H1 (cell line): ENCODE results near the gene CHD6. TPM values are rescaled to one million over a fixed set of nuclear protein-coding genes. Genes with fewer than 3 reads are reported as not detected.

Source experiments
- CTCF ChIA-PET: fragments of 300-600 bp; sonication (Branson Sonifier 250); formaldehyde crosslinking; loops from one replicate; lab custom pipeline; 2021; ENCODE audit not compliant: partially characterized antibody; lab: Charles Lee
- POLR2A ChIA-PET: fragments of 300-600 bp; sonication (Branson Sonifier 250); formaldehyde crosslinking; loops from one replicate; lab custom pipeline; 2021; ENCODE audit warnings: inconsistent platforms; ENCODE audit not compliant: partially characterized antibody; lab: Charles Lee
- DNase-seq, 2 experiments: peaks; one replicate each; pipeline versions ENCODE4 v3.0.0 to v3.0.0-alpha.2; 2010 to 2022; ENCODE audit warnings: low spot score in 2 of 2, low read depth in 1 of 2, mixed read lengths in 1 of 2
- FAIRE-seq: peaks from 2 replicates; lab custom pipeline; 2011; peaks lifted over from hg19 to GRCh38; lab: Jason Lieb, UNC
- H2AFZ ChIP-seq: 2 replicates; pipeline ENCODE4 v1.8.1; 2012; ENCODE audit warnings: low read length, inconsistent platforms
- H2AK5ac ChIP-seq: 2 replicates; pipeline ENCODE4 v1.6.1; 2013; ENCODE audit warnings: low read depth, low read length
- H2BK120ac ChIP-seq: replicated peaks from 2 replicates; pipeline ENCODE3; 2013; ENCODE audit warnings: low read depth, low read length, inconsistent platforms
- H2BK12ac ChIP-seq: 2 replicates; pipeline ENCODE4 v1.6.1; 2013; ENCODE audit warnings: low read depth, low read length
- H2BK15ac ChIP-seq: 2 replicates; pipeline ENCODE4 v1.6.1; 2013; ENCODE audit warnings: low read length
- H2BK20ac ChIP-seq: 2 replicates; pipeline ENCODE4 v1.6.1; 2013; ENCODE audit warnings: low read length
- H2BK5ac ChIP-seq: 2 replicates; pipeline ENCODE4 v1.6.1; 2013; ENCODE audit warnings: low read depth, low read length
- H3K14ac ChIP-seq: 2 replicates; pipeline ENCODE4 v1.6.1; 2013; ENCODE audit warnings: inconsistent platforms; ENCODE audit not compliant: insufficient read length
- H3K18ac ChIP-seq: 2 replicates; pipeline ENCODE4 v1.6.1; 2013; ENCODE audit warnings: low read length; ENCODE audit errors: extremely low read depth
- H3K23ac ChIP-seq: 2 replicates; pipeline ENCODE4 v1.6.1; 2013; ENCODE audit warnings: inconsistent platforms; ENCODE audit not compliant: insufficient read length
- H3K23me2 ChIP-seq: 2 replicates; pipeline ENCODE4 v1.6.1; 2013; ENCODE audit warnings: low read depth, low read length
- H3K27ac ChIP-seq: 2 replicates; pipeline ENCODE4 v1.6.1; 2011; ENCODE audit warnings: low read depth, low read length, inconsistent platforms
- H3K27me3 ChIP-seq, 4 experiments: replicated peaks in 1 of 4; 1 replicate in 1 of 4; 2 replicates in 3 of 4; pipeline versions ENCODE4 v1.6.1 to v1.8.1; 2011 to 2013; ENCODE audit warnings: low read length in 3 of 4, mild to moderate bottlenecking in 3 of 4, inconsistent platforms in 2 of 4, mixed read lengths in 2 of 4, moderate library complexity in 1 of 4; ENCODE audit not compliant: control insufficient read depth in 3 of 4, insufficient read depth in 3 of 4; ENCODE audit errors: extremely low read depth in 1 of 4
- H3K36me3 ChIP-seq, 4 experiments: 2 replicates each; pipeline versions ENCODE4 v1.6.1 to v1.8.1; 2011 to 2013; ENCODE audit warnings: mild to moderate bottlenecking in 4 of 4, low read length in 3 of 4, moderate library complexity in 2 of 4, control low read depth in 1 of 4, inconsistent platforms in 1 of 4; ENCODE audit not compliant: insufficient read depth in 4 of 4, control insufficient read depth in 2 of 4
- H3K4ac ChIP-seq: replicated peaks from 2 replicates; pipeline ENCODE3; 2013; ENCODE audit warnings: low read length, low read depth, mixed read lengths, inconsistent platforms; ENCODE audit not compliant: insufficient read length
- H3K4me1 ChIP-seq, 4 experiments: replicated peaks in 1 of 4; 1 replicate in 1 of 4; 2 replicates in 3 of 4; pipeline versions ENCODE4 v1.6.1 to v1.8.1; 2011 to 2013; ENCODE audit warnings: low read length in 3 of 4, inconsistent platforms in 2 of 4, mixed read lengths in 1 of 4; ENCODE audit not compliant: insufficient read depth in 4 of 4, control insufficient read depth in 3 of 4
- H3K4me2 ChIP-seq, 2 experiments: 2 replicates each; pipeline versions ENCODE4 v1.6.1 to v1.8.1; 2011 to 2013; ENCODE audit warnings: low read depth in 2 of 2, low read length in 2 of 2, control low read depth in 1 of 2, inconsistent platforms in 1 of 2, mild to moderate bottlenecking in 1 of 2; ENCODE audit not compliant: insufficient read depth in 1 of 2
- H3K4me3 ChIP-seq, 4 experiments: fragments of 200-600, 300-600 bp in 1 of 4; sonication (generic), shearing (Covaris generic), sonication (Bioruptor Twin) in 1 of 4; 2 replicates each; pipeline versions ENCODE4 v1.5.1 to v1.8.1; 2011 to 2016; ENCODE audit warnings: low read length in 4 of 4, low read depth in 3 of 4, control low read depth in 2 of 4, inconsistent platforms in 2 of 4, mild to moderate bottlenecking in 2 of 4, mixed read lengths in 1 of 4, moderate library complexity in 1 of 4; ENCODE audit not compliant: insufficient read depth in 2 of 4; ENCODE audit errors: extremely low read depth in 1 of 4
- H3K56ac ChIP-seq: replicated peaks from 2 replicates; pipeline ENCODE3; 2013; ENCODE audit warnings: low read depth, mild to moderate bottlenecking, mixed read lengths, low read length, inconsistent platforms; ENCODE audit not compliant: insufficient read length
- H3K79me1 ChIP-seq: 2 replicates; pipeline ENCODE4 v1.6.1; 2013; ENCODE audit warnings: low read depth, low read length, control low read depth
- H3K79me2 ChIP-seq, 2 experiments: 2 replicates each; pipeline versions ENCODE4 v1.6.1 to v1.8.1; 2012 to 2013; ENCODE audit warnings: low read length in 2 of 2, mild to moderate bottlenecking in 2 of 2, inconsistent platforms in 1 of 2; ENCODE audit not compliant: insufficient read depth in 2 of 2, control insufficient read depth in 1 of 2
- H3K9ac ChIP-seq, 4 experiments: replicated peaks in 1 of 4; 1 replicate in 1 of 4; 2 replicates in 3 of 4; pipeline versions ENCODE4 v1.6.1 to v1.8.1; 2011 to 2013; ENCODE audit warnings: low read depth in 3 of 4, low read length in 3 of 4, control low read depth in 2 of 4, mild to moderate bottlenecking in 2 of 4, moderate library complexity in 2 of 4, inconsistent platforms in 1 of 4; ENCODE audit errors: extremely low read depth in 1 of 4
- H3K9me3 ChIP-seq, 2 experiments: 2 replicates each; pipeline versions ENCODE4 v1.6.1 to v1.8.1; 2012 to 2013; ENCODE audit warnings: mild to moderate bottlenecking in 2 of 2, moderate library complexity in 2 of 2, control low read depth in 1 of 2, inconsistent platforms in 1 of 2, low read depth in 1 of 2, low read length in 1 of 2, mixed read lengths in 1 of 2; ENCODE audit not compliant: insufficient read depth in 2 of 2
- H4K20me1 ChIP-seq, 2 experiments: replicated peaks in 1 of 2; 2 replicates each; pipeline versions ENCODE3 to v1.8.1; 2011 to 2013; ENCODE audit warnings: inconsistent platforms in 2 of 2, low read length in 2 of 2, mild to moderate bottlenecking in 1 of 2; ENCODE audit not compliant: insufficient read depth in 2 of 2, control insufficient read depth in 1 of 2
- H4K5ac ChIP-seq: 2 replicates; pipeline ENCODE4 v1.6.1; 2013; ENCODE audit warnings: low read length, low read depth, mixed read lengths, inconsistent platforms; ENCODE audit not compliant: insufficient read length
- H4K8ac ChIP-seq: 2 replicates; pipeline ENCODE4 v1.8.0; 2013; ENCODE audit warnings: mild to moderate bottlenecking, moderate library complexity, low read length, inconsistent platforms; ENCODE audit not compliant: insufficient read depth; ENCODE audit errors: extremely low read depth
- H4K91ac ChIP-seq: replicated peaks from 2 replicates; pipeline ENCODE3; 2013; ENCODE audit warnings: low read length, mixed read lengths, inconsistent platforms; ENCODE audit not compliant: insufficient read length
- BCL11A ChIP-seq, 2 experiments: IDR thresholded peaks; one replicate each; pipeline ENCODE4 v1.6.1; 2011; ENCODE audit warnings: low read depth in 2 of 2, low read length in 2 of 2, mild to moderate bottlenecking in 2 of 2
- CEBPB ChIP-seq: IDR thresholded peaks from 2 replicates; pipeline ENCODE4 v1.6.1; 2012; ENCODE audit warnings: low read depth, low read length
- CTBP2 ChIP-seq: IDR thresholded peaks from 2 replicates; pipeline ENCODE4 v1.7.0; 2011; ENCODE audit warnings: borderline replicate concordance, mild to moderate bottlenecking, moderate library complexity, mixed read lengths, low read length; ENCODE audit not compliant: insufficient read depth, insufficient read length
- EGR1 ChIP-seq: IDR thresholded peaks from 2 replicates; pipeline ENCODE4 v1.6.1; 2011; ENCODE audit warnings: low read depth, low read length, borderline replicate concordance
- FOSL1 ChIP-seq: IDR thresholded peaks from 2 replicates; pipeline ENCODE4 v1.6.1; 2011; ENCODE audit warnings: mild to moderate bottlenecking, low read depth, low read length, moderate library complexity; ENCODE audit not compliant: insufficient read depth
- KDM5A ChIP-seq: fragments of 200-600 bp; IDR thresholded peaks from 2 replicates; pipeline ENCODE4 v1.7.1; 2012; ENCODE audit warnings: mild to moderate bottlenecking, low read length, inconsistent platforms, mixed read lengths
- NANOG ChIP-seq: IDR thresholded peaks from 2 replicates; pipeline ENCODE4 v1.6.1; 2011; ENCODE audit warnings: low read length, low read depth, mild to moderate bottlenecking, inconsistent platforms; ENCODE audit not compliant: insufficient read depth, poor library complexity, severe bottlenecking
- NRF1 ChIP-seq: IDR thresholded peaks from 2 replicates; pipeline ENCODE4 v1.6.1; 2011; ENCODE audit warnings: mild to moderate bottlenecking, low read depth, low read length, improper control_type of control experiment
- RAD21 ChIP-seq, 2 experiments: IDR thresholded peaks in 1 of 2; conservative IDR thresholded peaks in 1 of 2; 2 replicates each; pipeline ENCODE4 v1.6.1; 2011; ENCODE audit warnings: low read depth in 2 of 2, low read length in 2 of 2, improper control_type of control experiment in 1 of 2, inconsistent platforms in 1 of 2, mild to moderate bottlenecking in 1 of 2, moderate library complexity in 1 of 2
- RFX5 ChIP-seq: IDR thresholded peaks from 2 replicates; pipeline ENCODE4 v1.6.1; 2011; ENCODE audit warnings: low read depth, low read length, improper control_type of control experiment, borderline replicate concordance
- WGBS, 2 experiments: shearing (Covaris generic) in 1 of 2; methylation state at CpG; one replicate each; pipeline versions ENCODE4 v1.1.6 to v1.1.7; 2013 to 2015; ENCODE audit warnings: low lambda C conversion rate in 2 of 2, mixed read lengths in 2 of 2, inconsistent platforms in 1 of 2, low coverage in 1 of 2, missing lambda C conversion rate in 1 of 2; ENCODE audit not compliant: insufficient replicate concordance in 2 of 2, insufficient coverage in 1 of 2, insufficient read length in 1 of 2; ENCODE audit errors: extremely low coverage in 1 of 2, missing lambda C conversion rate in 1 of 2; 5-methylcytosine and 5-hydroxymethylcytosine counted together
- polyA plus RNA-seq, 7 experiments: library from polyadenylated mRNA; depleted of rRNA in 3 of 7; stranded (reverse) in 5 of 7; unstranded in 2 of 7; fragments of >200 nt in 5 of 7; fragments of 200-250 nt in 2 of 7; gene quantifications; 1 replicate in 5 of 7; 2 replicates in 1 of 7; 4 replicates in 1 of 7; pipeline versions ENCODE4 v1.2.1 to v1.2.3, GENCODE V29; 2011 to 2013; ENCODE audit warnings: missing spikeins in 2 of 7, mixed read lengths in 2 of 7
- total RNA-seq: library from RNA; stranded (reverse); fragmentation: NEBNext Ultra II Directional; extraction: Animal tissue kit (Norgen Biotek cat#: 25700); gene quantifications from 2 replicates; pipeline ENCODE4 v1.2.1, GENCODE V29; 2021

The CHD6 gene
- total and polyA plus RNA-seq, 2 of the 8 experiments (the other 6 are each of a cell fraction or from before 2014, with no cell fraction given) = 11.1 to 62.9 TPM

DNA sequence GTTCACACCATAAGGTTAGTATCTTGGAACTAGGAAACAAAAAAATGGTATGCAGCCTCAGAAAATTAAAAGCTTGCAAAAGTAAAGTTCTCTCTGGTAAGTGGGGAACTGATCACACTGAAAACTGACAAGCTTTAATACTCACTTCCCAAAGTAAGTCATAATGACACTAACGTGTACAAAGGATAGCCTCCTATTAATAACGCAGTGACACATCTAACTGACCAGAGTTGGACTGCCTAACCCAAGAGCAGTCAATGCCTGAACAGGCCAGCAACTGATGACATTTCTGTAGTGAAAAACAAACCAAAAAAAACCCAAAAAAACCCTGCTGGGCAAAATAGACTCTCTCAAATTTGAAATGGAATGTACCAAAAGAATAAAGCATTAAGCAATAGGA lies 30.7 kb downstream of the CHD6 start:
- H2BK15ac ChIP-seq = no peak overlapping the region

More for the DNA sequence above, 30.7 kb downstream of the CHD6 start:
- H3K14ac ChIP-seq = no peak overlapping the region
- peaks cover 23 to 84% of the 10 kb centered on the region in 2 experiments for H3K79me2 ChIP-seq
- no peak overlapping the region for H3K9ac ChIP-seq
- 97% methylated on average over 2 of the region's 2 CpGs; no CpG with 5 or more reads in 1 of the 2 experiments for WGBS, 2 experiments
- no peak for TF ChIP-seq RFX5
- no peak for TF ChIP-seq CEBPB
- TF ChIP-seq KDM5A = no peak
- no peak for TF ChIP-seq NANOG
- TF ChIP-seq EGR1 = no peak
- no peak for TF ChIP-seq CTBP2
- no peak for TF ChIP-seq RAD21 (IDR thresholded peaks at IDR 0.05 in 1 of 2, conservative IDR thresholded peaks at IDR 0.05 in 1 of 2; ENCODE audit: low read depth in 2 of 2, low read length in 2 of 2)
- TF ChIP-seq BCL11A (IDR thresholded peaks at IDR 0.05; ENCODE audit: low read depth in 2 of 2, low read length in 2 of 2) = no peak
- TF ChIP-seq NRF1 = no peak
- TF ChIP-seq FOSL1 = no peak
- TF ChIP-seq, all 59 proteins: peak for 0
- DNase-seq = no peak
- Histone ChIP-seq H2BK20ac (no peak overlapping the region), H2BK120ac (no peak overlapping the region), H4K5ac (no peak overlapping the region), H2AK5ac (no peak overlapping the region), H2AFZ (no peak overlapping the region), H3K9me3 (peaks cover 0 to 10% of the 10 kb centered on the region in 2 experiments), H2BK12ac (no peak overlapping the region), H4K8ac (no peak overlapping the region), H3K36me3 (peaks cover 0 to 5% (median 0%) of the 10 kb centered on the region in 4 experiments; a peak in 2 of 8 replicates), H4K20me1 (peaks cover 0 to 2% of the 10 kb centered on the region in 2 experiments), H3K18ac (no peak overlapping the region), H3K23me2 (no peaks in the 10 kb centered on the region), H3K4me1 (no peaks in the 10 kb centered on the region), H2BK5ac (no peak overlapping the region), H3K23ac (no peak overlapping the region), H3K79me1 (peaks cover 3% of the 10 kb centered on the region), H3K27me3 (peaks cover 0 to 1% (median 0%) of the 10 kb centered on the region in 4 experiments; a peak in 1 of 7 replicates), H3K56ac (no peak overlapping the region), H3K4ac (no peak overlapping the region), H3K4me2 (no peak overlapping the region), H3K4me3 (no peak overlapping the region), H4K91ac (no peak overlapping the region), H3K27ac (no peak overlapping the region)
- no peak for FAIRE-seq
- ChIA-PET CTCF (interaction anchor here (0.7 kb wide), 1 partner anchor 9 kb away, joined by 3 read pairs; no protein-coding TSS in a partner anchor), POLR2A (no interaction called here)
